A673 (cell line): Measurements from ENCODE around the gene VTI1B.

Experiments used
- EZH2 ChIP-seq: fragments of 200-600 bp; sonication (generic); IDR thresholded peaks from 2 replicates; pipeline ENCODE4 v1.6.1; 2017; ENCODE audit warnings: borderline replicate concordance, low read depth, mild to moderate bottlenecking, mixed read lengths, antibody characterized with exemption, low read length; ENCODE audit not compliant: poor library complexity, severe bottlenecking
- TF ChIP-seq, protein P1 (sequence below): fragments of 300-800, 200-600 bp; sonication (generic); conservative IDR thresholded peaks from 2 replicates; pipeline ENCODE4 v1.5.1; 2017; ENCODE audit warnings: low read depth, mild to moderate bottlenecking, antibody characterized with exemption, low read length, moderate library complexity, mixed read lengths

DNA sequence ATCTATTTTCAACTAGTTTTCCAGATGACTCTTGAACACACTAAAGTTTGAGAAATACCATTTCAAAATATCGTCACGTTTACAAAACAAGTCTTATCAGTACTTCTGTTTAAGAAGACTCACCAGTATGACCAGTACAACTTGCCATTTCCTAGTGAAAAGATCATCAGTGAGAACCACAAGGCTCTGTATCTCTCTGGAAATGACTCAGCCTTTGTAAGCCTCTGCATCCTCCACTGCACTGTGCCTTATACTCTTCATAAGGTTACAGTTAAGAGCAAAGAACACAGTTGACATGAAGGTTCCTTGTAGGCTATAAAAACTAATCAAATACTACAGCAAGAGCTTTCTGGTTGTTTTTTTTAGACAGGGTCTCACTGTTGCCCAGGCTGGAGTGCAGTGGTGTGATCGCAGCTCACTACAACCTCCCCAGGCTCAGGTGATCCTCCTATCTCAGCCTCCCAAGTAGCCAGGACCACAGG is 5.7 kb upstream of the VTI1B start:
- TF ChIP-seq, protein P1, sequence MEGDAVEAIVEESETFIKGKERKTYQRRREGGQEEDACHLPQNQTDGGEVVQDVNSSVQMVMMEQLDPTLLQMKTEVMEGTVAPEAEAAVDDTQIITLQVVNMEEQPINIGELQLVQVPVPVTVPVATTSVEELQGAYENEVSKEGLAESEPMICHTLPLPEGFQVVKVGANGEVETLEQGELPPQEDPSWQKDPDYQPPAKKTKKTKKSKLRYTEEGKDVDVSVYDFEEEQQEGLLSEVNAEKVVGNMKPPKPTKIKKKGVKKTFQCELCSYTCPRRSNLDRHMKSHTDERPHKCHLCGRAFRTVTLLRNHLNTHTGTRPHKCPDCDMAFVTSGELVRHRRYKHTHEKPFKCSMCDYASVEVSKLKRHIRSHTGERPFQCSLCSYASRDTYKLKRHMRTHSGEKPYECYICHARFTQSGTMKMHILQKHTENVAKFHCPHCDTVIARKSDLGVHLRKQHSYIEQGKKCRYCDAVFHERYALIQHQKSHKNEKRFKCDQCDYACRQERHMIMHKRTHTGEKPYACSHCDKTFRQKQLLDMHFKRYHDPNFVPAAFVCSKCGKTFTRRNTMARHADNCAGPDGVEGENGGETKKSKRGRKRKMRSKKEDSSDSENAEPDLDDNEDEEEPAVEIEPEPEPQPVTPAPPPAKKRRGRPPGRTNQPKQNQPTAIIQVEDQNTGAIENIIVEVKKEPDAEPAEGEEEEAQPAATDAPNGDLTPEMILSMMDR = no peak
- TF ChIP-seq EZH2 = no peak
